GM23338 (cell line): ENCODE data around the gene ZNF516. TPM values are rescaled to one million over a fixed set of nuclear protein-coding genes. Genes with fewer than 3 reads are reported as not detected.

ENCODE experiments used
- ATAC-seq: fragments of 200-7000 bp; cut with Tn5 transposase; 3 replicates; pipeline ENCODE4 v1.9.1; 2020
- DNase-seq: peaks from one replicate; pipeline ENCODE4 v3.0.0-alpha.2; 2015; ENCODE audit warnings: low spot score
- H2AFZ ChIP-seq: fragments of 200-600 bp; sonication (generic); 2 replicates; pipeline ENCODE4 v1.8.0; 2016; ENCODE audit warnings: antibody characterized with exemption, mild to moderate bottlenecking, moderate library complexity
- H3F3A ChIP-seq: fragments of 200-600 bp; sonication (generic); replicated peaks from 2 replicates; pipeline ENCODE4 v1.8.0; 2017; ENCODE audit warnings: antibody characterized with exemption, mixed run types, low read depth
- H3K27ac ChIP-seq: fragments of 200-600 bp; sonication (generic); 2 replicates; pipeline ENCODE4 v1.6.1; 2016; ENCODE audit warnings: low read depth
- H3K27me3 ChIP-seq: fragments of 200-600 bp; sonication (generic); 2 replicates; pipeline ENCODE4 v1.8.0; 2016; ENCODE audit warnings: mild to moderate bottlenecking, mixed run types, moderate library complexity; ENCODE audit not compliant: insufficient read depth
- H3K36me3 ChIP-seq: fragments of 200-600 bp; sonication (generic); 2 replicates; pipeline ENCODE4 v1.8.0; 2016; ENCODE audit warnings: mild to moderate bottlenecking; ENCODE audit not compliant: insufficient read depth
- H3K4me1 ChIP-seq: fragments of 200-600 bp; sonication (generic); 2 replicates; pipeline ENCODE4 v1.8.0; 2016; ENCODE audit warnings: mild to moderate bottlenecking, moderate library complexity; ENCODE audit not compliant: insufficient read depth
- H3K4me2 ChIP-seq: fragments of 200-600 bp; sonication (generic); 2 replicates; pipeline ENCODE4 v1.7.1; 2017; ENCODE audit warnings: mixed run types
- H3K4me3 ChIP-seq: fragments of 200-600 bp; sonication (generic); 2 replicates; pipeline ENCODE4 v1.6.1; 2016; ENCODE audit warnings: mixed run types
- H3K79me2 ChIP-seq: fragments of 200-600 bp; sonication (generic); replicated peaks from 2 replicates; pipeline ENCODE4 v1.8.0; 2017; ENCODE audit warnings: mild to moderate bottlenecking; ENCODE audit not compliant: insufficient read depth
- H3K9me2 ChIP-seq: fragments of 200-600 bp; sonication (generic); 2 replicates; pipeline ENCODE4 v1.8.0; 2017; ENCODE audit not compliant: insufficient read depth
- H4K20me1 ChIP-seq: fragments of 200-600 bp; sonication (generic); replicated peaks from 2 replicates; pipeline ENCODE4 v1.8.0; 2017; ENCODE audit warnings: mild to moderate bottlenecking; ENCODE audit not compliant: insufficient read depth
- H3K27ac Mint-ChIP-seq: 2 replicates; pipeline ENCODE4 v1.8.0; 2020; ENCODE audit warnings: inconsistent platforms, mild to moderate bottlenecking, moderate library complexity, mixed read lengths
- H3K27me3 Mint-ChIP-seq: 3 replicates; pipeline ENCODE4 v1.8.0; 2022; ENCODE audit warnings: low read depth, mild to moderate bottlenecking, moderate library complexity, mixed read lengths, inconsistent platforms; ENCODE audit not compliant: insufficient read depth, poor library complexity
- H3K36me3 Mint-ChIP-seq: 3 replicates; pipeline ENCODE4 v1.8.0; 2021; ENCODE audit warnings: low read depth, mild to moderate bottlenecking, inconsistent platforms, moderate library complexity, mixed read lengths
- H3K4me1 Mint-ChIP-seq: 3 replicates; pipeline ENCODE4 v1.8.0; 2020; ENCODE audit warnings: mild to moderate bottlenecking, inconsistent platforms, mixed read lengths
- H3K4me3 Mint-ChIP-seq: 3 replicates; pipeline ENCODE4 v1.8.0; 2021; ENCODE audit warnings: moderate library complexity, mild to moderate bottlenecking, inconsistent platforms, mixed read lengths
- H3K9me3 Mint-ChIP-seq: 3 replicates; pipeline ENCODE4 v1.8.0; 2020; ENCODE audit warnings: moderate library complexity, mild to moderate bottlenecking, inconsistent platforms, mixed read lengths
- CREB1 ChIP-seq: fragments of 250-450 bp; sonication (Bioruptor Pico); IDR thresholded peaks from 2 replicates; pipeline ENCODE4 v1.5.0; 2020; ENCODE audit warnings: low read depth, mild to moderate bottlenecking, moderate library complexity
- NANOG ChIP-seq: IDR thresholded peaks from 2 replicates; pipeline ENCODE4 v1.6.1; 2016; ENCODE audit warnings: antibody characterized with exemption, borderline replicate concordance
- REST ChIP-seq: IDR thresholded peaks from one replicate; pipeline ENCODE4 v1.6.1; 2018; ENCODE audit warnings: antibody characterized with exemption; ENCODE audit not compliant: unreplicated experiment
- ZNF114 ChIP-seq: fragments of 250-450 bp; sonication (Bioruptor Pico); IDR thresholded peaks from 2 replicates; pipeline ENCODE4 v1.5.0; 2020; ENCODE audit warnings: mild to moderate bottlenecking, moderate library complexity
- polyA plus RNA-seq: library from polyadenylated mRNA; unstranded; fragments of >200 nt; fragmentation: Nextera tagmentation; extraction: Ambion mirVana; gene quantifications from 2 replicates; pipeline ENCODE4 v1.2.1, GENCODE V29; 2016
- total RNA-seq: library from RNA; depleted of rRNA; stranded (reverse); fragments of >200 nt; shearing (Covaris generic); gene quantifications from 2 replicates; pipeline ENCODE4 v1.2.3, GENCODE V29; 2014

Gene ZNF516
- total and polyA plus RNA-seq, 2 experiments from 2014 or later, result 11.9 to 24.2 TPM

DNA sequence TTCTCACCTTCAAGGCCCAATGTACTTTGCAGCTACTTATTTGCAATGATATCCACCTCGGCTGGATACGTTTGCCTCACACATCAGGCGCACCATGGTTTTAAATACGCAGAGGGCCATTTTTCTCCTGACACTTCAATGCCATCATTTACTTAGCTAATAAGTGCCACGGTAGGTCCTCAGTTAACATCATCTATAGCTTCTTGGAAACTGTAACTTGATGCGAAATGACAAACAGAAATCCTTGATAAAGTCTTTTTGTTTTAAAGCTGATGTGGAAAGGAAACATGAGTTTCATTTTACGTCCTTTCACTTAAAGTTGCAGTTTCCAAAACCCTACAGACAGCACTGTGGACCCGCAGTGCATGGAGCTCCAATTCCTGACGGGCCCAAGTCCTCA is 37.1 kb downstream of the ZNF516 start:
- H4K20me1 ChIP-seq, result no peaks in the 10 kb centered on the region; the same call in none of the 2 replicates
- no peak overlapping the region for H3K27ac Mint-ChIP-seq

GRCh38 chr18:76457475-76457874 is 37.6 kb downstream of the ZNF516 start:
- Histone ChIP-seq H3F3A (0 out of 2 replicates have a peak, but pooled peaks cover 3% of the 10 kb centered on the region), H3K79me2 (peaks cover 3% of the 10 kb centered on the region; the same call in 1 of the 2 replicates), H4K20me1 (no peaks in the 10 kb centered on the region; the same call in none of the 2 replicates)

More for the DNA sequence above, 37.1 kb downstream of the ZNF516 start:
- Histone ChIP-seq H3K27me3 (peaks cover 5% of the 10 kb centered on the region), H3K9me2 (no peaks in the 10 kb centered on the region), H3K4me2 (no peak overlapping the region), H3K79me2 (0 out of 2 replicates have a peak, but pooled peaks cover 3% of the 10 kb centered on the region), H3K4me3 (no peak overlapping the region), H3K27ac (no peak overlapping the region), H3F3A (no peaks in the 10 kb centered on the region), H3K36me3 (no peaks in the 10 kb centered on the region), H3K4me1 (peaks cover 24% of the 10 kb centered on the region), H2AFZ (no peak overlapping the region)
- Mint-ChIP-seq H3K4me1 (peaks cover 43% of the 10 kb centered on the region), H3K36me3 (peaks cover 5% of the 10 kb centered on the region; the same call in 2 of the 3 replicates), H3K9me3 (no peaks in the 10 kb centered on the region), H3K27me3 (peaks cover 17% of the 10 kb centered on the region), H3K4me3 (no peak overlapping the region)
- ATAC-seq (no peak), DNase-seq (no peak)
- TF ChIP-seq CREB1, result no peak
- TF ChIP-seq REST, result no peak

DNA sequence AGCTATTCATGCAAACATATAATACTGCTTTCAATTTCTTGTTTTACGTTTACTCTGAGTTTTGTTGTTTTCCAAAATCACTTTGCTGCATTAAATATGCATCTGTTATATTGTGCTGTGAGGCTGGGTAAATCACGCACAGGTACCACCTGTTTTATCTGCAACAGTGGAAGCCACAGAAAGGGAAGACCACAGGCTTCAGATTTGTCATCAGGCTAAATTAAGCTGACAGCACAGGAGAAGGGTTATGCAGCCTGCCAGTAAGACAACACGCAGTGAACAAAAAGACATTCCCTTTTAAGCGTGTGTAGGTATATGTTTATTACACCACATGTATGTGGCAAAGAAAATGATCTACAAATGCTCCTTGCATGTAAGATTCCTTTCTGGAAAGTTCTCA is 38.2 kb downstream of the ZNF516 start:
- Mint-ChIP-seq H3K27ac (no peak overlapping the region), H3K36me3 (no peaks in the 10 kb centered on the region), H3K9me3 (no peaks in the 10 kb centered on the region), H3K4me1 (peaks cover 54% of the 10 kb centered on the region), H3K27me3 (peaks cover 25% of the 10 kb centered on the region), H3K4me3 (no peak overlapping the region)
- Histone ChIP-seq H3K27ac (no peak overlapping the region), H3K36me3 (no peaks in the 10 kb centered on the region), H4K20me1 (no peaks in the 10 kb centered on the region; the same call in none of the 2 replicates), H3F3A (0 out of 2 replicates have a peak, but pooled peaks cover 4% of the 10 kb centered on the region), H3K9me2 (no peaks in the 10 kb centered on the region), H3K79me2 (peaks cover 3% of the 10 kb centered on the region; the same call in 1 of the 2 replicates), H3K4me3 (no peak overlapping the region), H3K4me1 (peaks cover 35% of the 10 kb centered on the region), H2AFZ (no peak overlapping the region), H3K27me3 (peaks cover 17% of the 10 kb centered on the region), H3K4me2 (no peak overlapping the region)
- ATAC-seq, result no peak
- TF ChIP-seq NANOG (no peak), ZNF114 (CRISPR knock-in tag) (no peak)
- DNase-seq, result no peak

More at GRCh38 chr18:76457475-76457874, 37.6 kb downstream of the ZNF516 start:
- H3K27me3 Mint-ChIP-seq, result peaks cover 22% of the 10 kb centered on the region
- Histone ChIP-seq H3K9me2 (no peaks in the 10 kb centered on the region), H3K27me3 (peaks cover 10% of the 10 kb centered on the region), H2AFZ (no peak overlapping the region), H3K4me1 (peaks cover 29% of the 10 kb centered on the region), H3K4me3 (no peak overlapping the region), H3K27ac (no peak overlapping the region), H3K36me3 (no peaks in the 10 kb centered on the region), H3K4me2 (no peak overlapping the region)
- no peak for ATAC-seq
- peaks cover 5% of the 10 kb centered on the region; the same call in 2 of the 3 replicates for H3K36me3 Mint-ChIP-seq
- H3K4me3 Mint-ChIP-seq, result no peak overlapping the region
- no peaks in the 10 kb centered on the region for H3K9me3 Mint-ChIP-seq
- DNase-seq, result no peak
- no peak for TF ChIP-seq CREB1
- no peak overlapping the region for H3K27ac Mint-ChIP-seq
- H3K4me1 Mint-ChIP-seq, result peaks cover 48% of the 10 kb centered on the region
